HL-60/S4 treated with phorbol 12-myristate 13-acetate at 8.2 ng/mL for 4 days and 3 days (cell line): ENCODE results near the gene CALCR.

Source experiments
- in situ Hi-C: fragments of 300-500 bp; cut with MboI; formaldehyde crosslinking; loops from 2 replicates; pipeline ENCODE4 v1.15.0; 2022; ENCODE audit warnings: low sequenced_read_pairs

The CALCR gene

GRCh38 chr7:93461350-93461749 is 113.2 kb downstream of the CALCR start:
- in situ Hi-C loops, result no loop called here

- in situ Hi-C loops, result no loop called here
Measured at GRCh38 chr7:93453262-93453661, 121.3 kb downstream of the CALCR start.

- in situ Hi-C loops, result no loop called here
Measured at GRCh38 chr7:93448176-93448575, 126.3 kb downstream of the CALCR start.

GRCh38 chr7:93447509-93447908 is 127.0 kb downstream of the CALCR start:
- in situ Hi-C loops, result no loop called here

- in situ Hi-C loops, result no loop called here
Measured at GRCh38 chr7:93442478-93443224, 131.9 kb downstream of the CALCR start.

- in situ Hi-C loops, result no loop called here
Measured at GRCh38 chr7:93435791-93436190, 138.7 kb downstream of the CALCR start.

- in situ Hi-C loops, result no loop called here
Measured at GRCh38 chr7:93432130-93432529, 142.4 kb downstream of the CALCR start.

GRCh38 chr7:93430917-93431588 is 143.5 kb downstream of the CALCR start:
- in situ Hi-C loops, result no loop called here

GRCh38 chr7:93429563-93429962 is 145.0 kb downstream of the CALCR start:
- in situ Hi-C loops, result no loop called here

GRCh38 chr7:93427107-93427506 is 147.4 kb downstream of the CALCR start:
- in situ Hi-C loops, result no loop called here

GRCh38 chr7:93426155-93426696 is 148.3 kb downstream of the CALCR start:
- in situ Hi-C loops, result no loop called here

- in situ Hi-C loops, result no loop called here
Measured at GRCh38 chr7:93414574-93414973, 159.9 kb downstream of the CALCR start.

- in situ Hi-C loops, result no loop called here
Measured at GRCh38 chr7:93409324-93409723, 165.2 kb downstream of the CALCR start.

- in situ Hi-C loops, result no loop called here
Measured at GRCh38 chr7:93407239-93407638, 167.3 kb downstream of the CALCR start.

GRCh38 chr7:93402944-93403343 is 171.6 kb downstream of the CALCR start:
- in situ Hi-C loops, result no loop called here

- in situ Hi-C loops, result no loop called here
Measured at GRCh38 chr7:93399642-93400041, 174.9 kb downstream of the CALCR start.

- in situ Hi-C loops, result no loop called here
Measured at GRCh38 chr7:93392984-93393383, 181.5 kb downstream of the CALCR start.

GRCh38 chr7:93390660-93391059 is 183.9 kb downstream of the CALCR start:
- in situ Hi-C loops, result no loop called here

- in situ Hi-C loops, result no loop called here
Measured at GRCh38 chr7:93382362-93382761, 192.2 kb downstream of the CALCR start.

GRCh38 chr7:93378131-93378760 is 196.3 kb downstream of the CALCR start:
- in situ Hi-C loops, result no loop called here

- in situ Hi-C loops, result no loop called here
Measured at GRCh38 chr7:93375603-93376002, 198.9 kb downstream of the CALCR start.
